Coronary artery (tissue), 2 donors: ENCODE data around the gene OPN4.
"Not testable (repeated sequence)": the region's sequence is repeated elsewhere in the genome, so short reads cannot be mapped to it uniquely, and the experiment has no call there.

Experiments
- DNase-seq: peaks from one replicate; pipeline ENCODE4 v3.0.0-alpha.2; 2017; ENCODE audit warnings: low spot score
- H3K27ac ChIP-seq, 2 donors: fragments of 200-600 bp; sonication (generic); one replicate each; pipeline ENCODE4 v1.5.1; 2016 to 2019
- H3K4me3 ChIP-seq: fragments of 200-600 bp; sonication (generic); 2 replicates; pipeline ENCODE4 v1.5.1; 2016; ENCODE audit warnings: mild to moderate bottlenecking, moderate library complexity
- CTCF ChIP-seq: fragments of 200-600 bp; sonication (generic); IDR thresholded peaks from one replicate; pipeline ENCODE4 v1.5.1; 2019; ENCODE audit warnings: antibody characterized with exemption

Gene OPN4

DNA sequence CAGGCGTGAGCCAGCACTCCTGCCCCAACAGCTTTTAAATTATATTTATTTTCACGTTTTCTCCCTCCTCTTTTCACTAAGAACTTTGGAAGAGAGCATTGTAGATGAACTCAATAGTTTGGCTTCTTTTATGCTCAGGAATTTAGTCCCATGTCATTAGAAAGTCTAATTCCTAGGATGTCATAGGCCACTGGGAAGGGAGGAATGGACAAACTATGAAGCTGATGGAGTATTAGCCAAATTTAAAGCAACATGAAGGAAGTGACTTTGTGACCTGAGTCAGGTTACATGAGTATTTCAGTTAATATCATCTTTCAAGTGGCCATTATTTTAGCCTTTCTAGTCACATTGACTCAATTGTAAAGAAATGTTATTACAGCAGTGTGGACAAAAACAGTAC lies 18.0 kb upstream of the OPN4 start:
- TF ChIP-seq CTCF, result no peak
- no peak overlapping the region for H3K4me3 ChIP-seq
- no peak for DNase-seq
- no peak overlapping the region for H3K27ac ChIP-seq

- H3K27ac ChIP-seq, result no peak overlapping the region
- DNase-seq, result no peak
- no peak for TF ChIP-seq CTCF
- no peak overlapping the region for H3K4me3 ChIP-seq
Observed at GRCh38 chr10:86642021-86642420, 12.3 kb upstream of the OPN4 start.

DNA sequence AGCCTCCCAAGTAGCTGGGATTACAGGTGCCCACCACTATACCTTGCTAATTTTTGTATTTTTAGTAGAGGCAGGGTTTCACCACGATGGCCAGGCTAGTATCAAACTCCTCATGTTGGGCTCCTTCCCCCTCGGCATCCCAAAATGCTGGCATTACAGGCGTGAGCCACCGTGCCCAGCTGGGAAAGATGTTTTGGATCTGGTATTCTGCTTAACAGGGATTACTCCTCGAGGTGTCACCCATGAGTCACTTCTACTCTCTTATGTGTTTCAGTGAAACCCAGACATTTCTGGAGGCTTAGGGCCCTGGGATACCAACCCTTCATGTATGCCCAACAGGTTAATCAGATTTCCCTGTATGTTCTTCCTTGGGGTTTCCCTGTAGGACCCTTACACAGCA lies 11.8 kb upstream of the OPN4 start:
- TF ChIP-seq CTCF, result no peak
- Histone ChIP-seq H3K27ac (no peak overlapping the region), H3K4me3 (no peak overlapping the region)
- DNase-seq, result no peak

DNA sequence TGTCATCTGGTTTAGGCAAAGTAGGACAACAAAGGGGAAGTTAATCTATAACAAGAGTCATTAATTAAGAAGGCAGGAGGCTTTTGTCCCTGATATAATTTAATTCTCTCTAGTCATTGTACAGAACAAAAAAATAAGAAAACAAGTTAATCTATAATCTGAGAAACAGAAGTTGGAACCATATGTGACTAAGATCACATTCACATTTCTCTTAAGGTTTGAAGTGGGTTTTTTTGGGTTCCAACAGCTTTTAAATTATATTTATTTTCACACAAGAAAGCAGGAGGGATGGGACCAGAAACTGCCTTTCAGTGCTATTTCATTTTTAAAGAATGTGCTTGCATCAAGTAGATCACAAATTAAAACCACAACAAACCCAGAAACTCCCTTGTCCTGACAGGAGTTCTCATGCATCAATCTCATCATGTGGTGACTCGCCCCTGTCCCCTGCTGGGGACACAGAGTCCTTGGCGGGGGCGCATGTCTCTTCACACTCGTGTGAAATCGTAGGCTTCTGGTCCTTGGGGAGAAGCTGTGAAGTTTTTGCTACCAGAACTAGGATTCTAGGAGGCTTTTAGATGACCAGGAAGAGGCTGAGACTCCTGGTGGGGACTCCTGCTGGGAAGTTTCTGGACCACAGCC lies 10.1 kb upstream of the OPN4 start:
- no peak for DNase-seq
- Histone ChIP-seq H3K27ac (peak overlapping the region in 1 of 2 donors; percentile 6), H3K4me3 (no peak overlapping the region)
- no peak for TF ChIP-seq CTCF

- no peak for TF ChIP-seq CTCF
- Histone ChIP-seq H3K27ac (peak overlapping the region in 1 of 2 donors; percentile 6), H3K4me3 (no peak overlapping the region)
- no peak for DNase-seq
Observed at GRCh38 chr10:86644794-86645445, 9.4 kb upstream of the OPN4 start.

DNA sequence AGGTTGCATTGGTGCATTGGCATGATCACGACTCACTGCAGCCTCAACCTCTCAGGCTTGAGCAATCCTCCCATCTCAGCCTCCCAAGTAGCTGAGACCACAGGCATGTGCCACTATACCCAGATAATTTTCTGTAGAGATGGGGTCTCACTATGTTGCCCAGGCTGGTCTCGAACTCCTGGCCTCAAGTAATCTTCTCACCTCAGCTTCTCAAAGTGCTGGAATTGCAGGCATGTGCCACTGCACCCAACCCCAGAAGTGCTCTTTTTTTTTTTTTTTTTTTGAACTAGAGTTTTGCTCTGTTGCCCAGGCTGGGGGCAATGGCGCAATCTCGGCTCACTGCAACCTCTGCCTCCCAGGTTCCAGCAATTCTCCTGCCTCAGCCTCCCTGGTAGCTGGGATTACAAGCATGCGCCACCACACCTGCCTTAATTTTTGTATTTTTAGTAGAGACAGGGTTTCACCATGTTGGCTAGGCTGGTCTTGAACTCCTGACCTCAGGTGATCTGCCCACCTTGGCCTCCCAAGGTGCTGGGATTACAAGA lies 8.7 kb upstream of the OPN4 start:
- H3K4me3 ChIP-seq, H3K27ac ChIP-seq, DNase-seq: not testable (repeated sequence)

DNA sequence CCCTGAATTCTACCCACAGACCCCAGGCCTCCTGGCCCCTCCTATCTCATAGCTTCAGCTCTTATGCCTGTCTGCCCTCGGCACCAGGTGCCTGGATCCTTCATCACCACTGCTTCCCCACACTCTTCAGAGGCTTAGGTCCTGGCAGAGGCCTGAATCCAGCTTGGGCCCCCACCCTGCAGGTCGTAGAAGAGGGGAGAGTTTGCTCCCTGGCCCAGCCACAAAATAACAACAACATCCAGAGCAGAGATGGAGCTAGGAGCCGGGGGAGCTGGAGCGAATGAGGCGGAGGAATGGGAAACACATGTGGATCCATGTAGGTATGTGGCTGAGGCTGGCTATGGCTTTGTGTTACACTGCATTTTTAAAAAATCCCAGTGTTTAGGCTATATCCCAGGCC lies 7.8 kb upstream of the OPN4 start:
- DNase-seq, result no peak
- Histone ChIP-seq H3K27ac (no peak overlapping the region), H3K4me3 (no peak overlapping the region)
- no peak for TF ChIP-seq CTCF
